ENCODE measurements around the gene NEBL.

The NEBL gene

GRCh38 chr10:20901110-20901509, 4.0 kb upstream of the NEBL start:
- TF ChIP-seq, protein P1, sequence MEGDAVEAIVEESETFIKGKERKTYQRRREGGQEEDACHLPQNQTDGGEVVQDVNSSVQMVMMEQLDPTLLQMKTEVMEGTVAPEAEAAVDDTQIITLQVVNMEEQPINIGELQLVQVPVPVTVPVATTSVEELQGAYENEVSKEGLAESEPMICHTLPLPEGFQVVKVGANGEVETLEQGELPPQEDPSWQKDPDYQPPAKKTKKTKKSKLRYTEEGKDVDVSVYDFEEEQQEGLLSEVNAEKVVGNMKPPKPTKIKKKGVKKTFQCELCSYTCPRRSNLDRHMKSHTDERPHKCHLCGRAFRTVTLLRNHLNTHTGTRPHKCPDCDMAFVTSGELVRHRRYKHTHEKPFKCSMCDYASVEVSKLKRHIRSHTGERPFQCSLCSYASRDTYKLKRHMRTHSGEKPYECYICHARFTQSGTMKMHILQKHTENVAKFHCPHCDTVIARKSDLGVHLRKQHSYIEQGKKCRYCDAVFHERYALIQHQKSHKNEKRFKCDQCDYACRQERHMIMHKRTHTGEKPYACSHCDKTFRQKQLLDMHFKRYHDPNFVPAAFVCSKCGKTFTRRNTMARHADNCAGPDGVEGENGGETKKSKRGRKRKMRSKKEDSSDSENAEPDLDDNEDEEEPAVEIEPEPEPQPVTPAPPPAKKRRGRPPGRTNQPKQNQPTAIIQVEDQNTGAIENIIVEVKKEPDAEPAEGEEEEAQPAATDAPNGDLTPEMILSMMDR (IDR thresholded peaks at IDR 0.05; ENCODE audit: low read depth, low read length) = no peak
- DNase-seq (ENCODE audit: extremely low read depth, low read depth) = no peak

GRCh38 chr10:20898866-20899535, 1.9 kb upstream of the NEBL start:
- DNase-seq (ENCODE audit: extremely low read depth, low read depth) = no peak
- TF ChIP-seq, protein P1 (IDR thresholded peaks at IDR 0.05; ENCODE audit: low read depth, low read length) = no peak

GRCh38 chr10:20893297-20893696, 3.8 kb downstream of the NEBL start:
- no peak for DNase-seq (ENCODE audit: extremely low read depth, low read depth)
- TF ChIP-seq, protein P1 (IDR thresholded peaks at IDR 0.05; ENCODE audit: low read depth, low read length) = no peak

DNA sequence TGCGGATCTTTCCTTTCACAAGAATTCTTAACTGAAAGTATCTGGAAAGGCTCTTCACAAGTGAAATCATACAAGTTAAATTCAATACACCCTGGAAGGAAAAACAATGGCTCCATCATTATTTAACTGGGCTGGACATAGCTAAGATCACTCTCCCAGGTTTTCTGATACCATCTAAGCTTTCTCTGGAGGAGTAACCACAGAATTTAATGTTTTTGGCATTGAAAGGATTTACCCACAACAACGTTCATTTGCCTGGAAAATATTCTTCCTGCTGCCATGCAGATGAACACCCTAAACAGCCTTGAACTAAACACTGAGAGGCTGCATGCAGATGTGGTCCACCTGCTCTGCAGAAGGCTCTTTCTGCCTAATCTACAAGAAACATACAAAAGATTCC, 4.3 kb downstream of the NEBL start:
- no peak for DNase-seq (ENCODE audit: extremely low read depth, low read depth)

DNA sequence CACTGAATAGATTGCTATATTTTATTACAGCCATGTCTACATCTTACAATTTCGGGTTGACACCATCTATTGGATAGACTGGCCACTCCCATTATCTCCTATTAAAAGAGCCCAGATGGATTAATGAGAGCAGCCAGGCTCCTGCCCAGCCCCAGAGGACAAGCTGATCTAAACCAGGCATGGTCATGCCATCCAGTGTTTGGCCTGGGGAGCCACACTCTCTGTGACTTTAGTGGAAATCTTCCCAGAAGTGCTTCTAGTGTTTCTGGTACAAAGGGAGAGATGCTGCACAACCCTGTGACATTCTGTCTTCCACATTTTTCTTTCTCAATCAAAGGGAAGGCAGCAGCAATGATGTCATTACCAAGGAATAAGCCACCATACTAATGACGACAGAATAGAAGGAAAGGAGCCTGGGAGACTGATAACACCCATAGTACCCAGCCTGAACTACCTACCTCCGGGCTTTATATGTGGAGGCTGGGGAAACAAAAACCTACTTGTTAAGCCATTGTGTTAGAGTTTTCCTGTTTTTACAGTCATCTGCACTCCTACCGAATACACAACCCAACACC, 5.0 kb downstream of the NEBL start:
- TF ChIP-seq, protein P1 (IDR thresholded peaks at IDR 0.05; ENCODE audit: low read depth, low read length) = no peak
- DNase-seq (ENCODE audit: extremely low read depth, low read depth) = no peak

More for the DNA sequence above, 4.3 kb downstream of the NEBL start:
- TF ChIP-seq, protein P1 (IDR thresholded peaks at IDR 0.05; ENCODE audit: low read depth, low read length) = no peak

GRCh38 chr10:20891338-20891714, 5.8 kb downstream of the NEBL start:
- TF ChIP-seq, protein P1 (IDR thresholded peaks at IDR 0.05; ENCODE audit: low read depth, low read length) = no peak
- DNase-seq (ENCODE audit: extremely low read depth, low read depth) = no peak

DNA sequence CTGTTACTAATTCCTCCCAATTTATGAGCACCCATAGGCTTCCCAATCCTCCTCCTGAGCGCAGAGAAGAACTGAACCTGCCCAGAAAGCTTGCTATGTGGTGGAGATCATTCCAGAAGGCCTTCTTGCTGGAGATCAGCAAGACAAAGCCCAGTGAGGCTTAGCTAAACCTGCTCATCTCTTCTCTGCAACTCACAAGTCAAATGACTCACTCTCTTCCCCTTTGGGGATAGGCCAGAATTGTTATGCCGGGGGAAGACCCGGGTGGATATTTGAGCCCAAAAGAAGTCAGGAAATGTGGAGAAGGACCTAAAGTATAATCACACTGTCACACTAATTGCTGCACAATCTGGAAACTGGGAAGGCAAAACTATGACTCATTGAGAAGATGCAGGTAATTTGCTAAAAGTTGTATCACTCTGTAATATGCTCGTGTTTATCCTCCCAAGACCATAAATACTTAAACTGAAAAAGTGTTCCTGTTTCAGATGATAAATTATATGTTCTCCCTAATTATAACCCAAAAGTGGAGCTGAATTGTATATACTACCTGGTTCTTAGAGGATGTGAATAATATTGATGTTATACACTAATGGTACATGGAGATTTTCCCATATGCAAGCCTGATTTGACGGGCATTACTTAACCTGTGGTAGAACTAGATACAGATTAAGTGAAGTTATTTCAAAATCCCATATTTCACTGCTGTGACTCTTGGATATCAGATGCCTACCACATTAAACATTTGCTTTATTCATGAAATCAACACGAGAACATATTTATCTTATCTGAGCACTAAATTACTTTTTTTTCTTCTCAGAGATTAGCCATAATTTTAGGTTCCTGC, 6.4 kb downstream of the NEBL start:
- no peak for DNase-seq (ENCODE audit: extremely low read depth, low read depth)
- TF ChIP-seq, protein P1 (IDR thresholded peaks at IDR 0.05; ENCODE audit: low read depth, low read length) = no peak

All from AG09319 (cell line).